ENCODE results near the gene ATF3. TPM values are rescaled to one million over a fixed set of nuclear protein-coding genes. Genes with fewer than 3 reads are reported as not detected.

ATF3 gene
- total RNA-seq, 1 experiment from 2014 or later = 335 TPM

DNA sequence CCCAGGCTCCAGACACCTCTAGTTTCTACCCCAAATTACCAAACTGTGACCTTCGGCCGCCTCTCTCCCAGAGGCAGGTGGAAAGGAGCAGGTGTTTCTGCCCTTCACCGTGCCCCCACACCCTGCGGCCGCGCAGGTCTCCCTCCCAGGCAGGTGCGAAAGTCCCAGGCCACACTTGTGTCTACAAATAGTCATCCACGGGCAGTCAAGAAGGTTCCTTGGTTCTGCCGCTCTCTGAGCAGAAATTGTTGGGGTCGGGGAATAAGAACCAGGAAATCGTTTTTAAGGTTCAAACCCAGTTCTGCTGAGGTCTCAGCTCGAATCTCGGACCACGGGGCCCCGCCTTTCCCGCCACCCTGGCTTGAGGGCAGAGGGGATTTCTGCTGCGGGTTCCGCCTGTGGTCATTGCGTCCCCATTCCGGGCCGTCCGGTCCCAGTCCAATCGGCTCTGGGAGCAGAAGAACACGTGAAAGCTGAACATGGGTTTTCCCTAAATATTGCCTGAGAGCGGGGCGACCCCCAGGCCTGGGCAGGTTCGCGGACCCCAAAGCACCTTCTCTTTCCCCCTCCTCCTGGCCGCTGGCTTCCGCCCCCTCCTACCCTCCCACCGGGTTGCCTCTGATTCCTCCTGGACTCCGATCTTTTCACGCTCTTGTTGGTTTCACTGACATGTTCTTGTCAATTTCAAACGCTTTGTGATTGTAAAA lies 1.2 kb upstream of the ATF3 start:
- H3K79me2 ChIP-seq (ENCODE audit: low read length) = peaks cover 30% of the 10 kb centered on the region
- CTCF ChIA-PET = interaction anchor here (1.4 kb wide), 1 partner anchor 58 kb away, joined by 4 read pairs; no protein-coding TSS in a partner anchor
- peak overlapping the region; percentile 61 for H2AFZ ChIP-seq (ENCODE audit: low read length)
- TF ChIP-seq, protein P1, sequence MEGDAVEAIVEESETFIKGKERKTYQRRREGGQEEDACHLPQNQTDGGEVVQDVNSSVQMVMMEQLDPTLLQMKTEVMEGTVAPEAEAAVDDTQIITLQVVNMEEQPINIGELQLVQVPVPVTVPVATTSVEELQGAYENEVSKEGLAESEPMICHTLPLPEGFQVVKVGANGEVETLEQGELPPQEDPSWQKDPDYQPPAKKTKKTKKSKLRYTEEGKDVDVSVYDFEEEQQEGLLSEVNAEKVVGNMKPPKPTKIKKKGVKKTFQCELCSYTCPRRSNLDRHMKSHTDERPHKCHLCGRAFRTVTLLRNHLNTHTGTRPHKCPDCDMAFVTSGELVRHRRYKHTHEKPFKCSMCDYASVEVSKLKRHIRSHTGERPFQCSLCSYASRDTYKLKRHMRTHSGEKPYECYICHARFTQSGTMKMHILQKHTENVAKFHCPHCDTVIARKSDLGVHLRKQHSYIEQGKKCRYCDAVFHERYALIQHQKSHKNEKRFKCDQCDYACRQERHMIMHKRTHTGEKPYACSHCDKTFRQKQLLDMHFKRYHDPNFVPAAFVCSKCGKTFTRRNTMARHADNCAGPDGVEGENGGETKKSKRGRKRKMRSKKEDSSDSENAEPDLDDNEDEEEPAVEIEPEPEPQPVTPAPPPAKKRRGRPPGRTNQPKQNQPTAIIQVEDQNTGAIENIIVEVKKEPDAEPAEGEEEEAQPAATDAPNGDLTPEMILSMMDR (conservative IDR thresholded peaks at IDR 0.05; ENCODE audit: low read depth, low read length) = no peak
- TF ChIP-seq EZH2phosphoT487 (IDR thresholded peaks at IDR 0.05; ENCODE audit: borderline replicate concordance, low read length) = no peak; the same call in 1 of the 2 replicates
- TF ChIP-seq EZH2 (IDR thresholded peaks at IDR 0.05; ENCODE audit: low read length, unreplicated experiment) = no peak
- H3K9me2 ChIP-seq (replicated peaks; ENCODE audit: low read length) = no peaks in the 10 kb centered on the region
- H4K20me1 ChIP-seq (ENCODE audit: low read length) = peaks cover 31% of the 10 kb centered on the region
- ATAC-seq (no peak), DNase-seq (peak; percentile 43)
- H3K36me3 ChIP-seq (ENCODE audit: low read depth, low read length) = no peaks in the 10 kb centered on the region
- intact Hi-C loops (cut with micrococcal nuclease) = loop anchor here (5.0 kb wide), 4 partner anchors 115 to 465 kb away; no protein-coding TSS in a partner anchor
- POLR2A ChIA-PET (ENCODE audit: unreplicated experiment) = interaction anchor here (0.6 to 1.4 kb wide), 5 partner anchors 8 to 130 kb away, joined by 5 to 13 read pairs (median 7); no protein-coding TSS in a partner anchor
- H3K4me2 ChIP-seq (ENCODE audit: low read length) = peak overlapping the region; percentile 95
- peak overlapping the region; percentile 56 for H3K27ac ChIP-seq (ENCODE audit: low read length)
- H3K27me3 ChIP-seq (ENCODE audit: low read length) = peaks cover 40% of the 10 kb centered on the region
- H3F3A ChIP-seq (ENCODE audit: low read length, unreplicated experiment) = no peaks in the 10 kb centered on the region
- H3K9ac ChIP-seq (ENCODE audit: low read length) = peak overlapping the region; percentile 83
- peak overlapping the region; percentile 78 for H3K4me3 ChIP-seq (ENCODE audit: low read length)
- peaks cover 37% of the 10 kb centered on the region for H3K4me1 ChIP-seq (ENCODE audit: insufficient read depth, low read length)
- no TSS peak for BruUV-seq (replicated peaks)
- no peaks in the 10 kb centered on the region for H3K9me3 ChIP-seq (ENCODE audit: low read length)

DNA sequence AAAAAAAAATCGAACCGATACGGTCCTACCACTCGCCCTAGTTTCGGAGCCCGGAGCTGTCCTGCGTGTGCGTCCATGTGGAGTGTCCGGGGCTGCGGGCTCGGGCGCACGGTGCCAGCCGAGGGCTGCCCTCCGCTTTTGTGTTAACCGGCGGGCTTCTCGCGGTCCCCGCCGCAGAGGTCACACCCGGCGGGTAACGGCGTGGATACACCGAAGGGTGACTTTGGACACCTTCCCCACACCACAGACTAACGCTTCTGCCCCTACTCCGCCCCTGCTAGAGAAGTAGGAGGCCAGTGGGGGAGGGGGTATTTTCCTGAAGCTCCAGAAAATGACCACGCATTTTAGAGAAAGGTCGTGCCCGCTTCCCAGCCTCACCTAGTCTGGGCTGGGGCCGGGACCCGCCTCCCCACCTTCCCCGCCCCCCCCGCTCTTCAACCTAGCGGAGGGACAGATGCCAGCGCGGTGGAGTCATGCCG lies 609 bp upstream of the ATF3 start:
- Histone ChIP-seq H3K4me1 (ENCODE audit: insufficient read depth, low read length) (peaks cover 37% of the 10 kb centered on the region), H2AFZ (ENCODE audit: low read length) (peak overlapping the region; percentile 61), H3K27me3 (ENCODE audit: low read length) (peaks cover 40% of the 10 kb centered on the region), H3K9me2 (replicated peaks; ENCODE audit: low read length) (no peaks in the 10 kb centered on the region), H3K9me3 (ENCODE audit: low read length) (no peaks in the 10 kb centered on the region), H3K4me2 (ENCODE audit: low read length) (peak overlapping the region; percentile 95), H3F3A (ENCODE audit: low read length, unreplicated experiment) (no peaks in the 10 kb centered on the region), H3K4me3 (ENCODE audit: low read length) (peak overlapping the region; percentile 78), H3K27ac (ENCODE audit: low read length) (peak overlapping the region; percentile 56), H3K9ac (ENCODE audit: low read length) (peak overlapping the region; percentile 83), H4K20me1 (ENCODE audit: low read length) (peaks cover 37% of the 10 kb centered on the region), H3K79me2 (ENCODE audit: low read length) (peaks cover 36% of the 10 kb centered on the region), H3K36me3 (ENCODE audit: low read depth, low read length) (no peaks in the 10 kb centered on the region)
- ATAC-seq (peak; percentile 6), DNase-seq (no peak)
- CTCF ChIA-PET = interaction anchor here (0.6 to 1.4 kb wide), 9 partner anchors 11 to 152 kb away, joined by 3 to 6 read pairs (median 4); no protein-coding TSS in a partner anchor
- intact Hi-C loops (cut with micrococcal nuclease) = loop anchor here (1.0 to 5.0 kb wide), 9 partner anchors 12 to 464 kb away; no protein-coding TSS in a partner anchor
- BruUV-seq (replicated peaks) = TSS peak; percentile 68
- TF ChIP-seq EZH2 (IDR thresholded peaks at IDR 0.05; ENCODE audit: low read length, unreplicated experiment) (no peak), EZH2phosphoT487 (IDR thresholded peaks at IDR 0.05; ENCODE audit: borderline replicate concordance, low read length) (no peak)
- TF ChIP-seq, protein P1 (conservative IDR thresholded peaks at IDR 0.05; ENCODE audit: low read depth, low read length) = no peak
- POLR2A ChIA-PET (ENCODE audit: unreplicated experiment) = interaction anchor here (0.5 to 1.4 kb wide), 31 partner anchors 8 to 697 kb away, joined by 3 to 47 read pairs (median 7); no protein-coding TSS in a partner anchor

All from PC-3 (cell line).